CD4-positive, alpha-beta T cell treated with Interleukin-2 at 100 ng/mL for 4 hours (primary cell): ENCODE measurements around the gene ICAM2.

Source experiments
- DNase-seq: peaks from one replicate; pipeline ENCODE4 v3.0.0-alpha.2; 2020; ENCODE audit warnings: low spot score

ICAM2 gene

DNA sequence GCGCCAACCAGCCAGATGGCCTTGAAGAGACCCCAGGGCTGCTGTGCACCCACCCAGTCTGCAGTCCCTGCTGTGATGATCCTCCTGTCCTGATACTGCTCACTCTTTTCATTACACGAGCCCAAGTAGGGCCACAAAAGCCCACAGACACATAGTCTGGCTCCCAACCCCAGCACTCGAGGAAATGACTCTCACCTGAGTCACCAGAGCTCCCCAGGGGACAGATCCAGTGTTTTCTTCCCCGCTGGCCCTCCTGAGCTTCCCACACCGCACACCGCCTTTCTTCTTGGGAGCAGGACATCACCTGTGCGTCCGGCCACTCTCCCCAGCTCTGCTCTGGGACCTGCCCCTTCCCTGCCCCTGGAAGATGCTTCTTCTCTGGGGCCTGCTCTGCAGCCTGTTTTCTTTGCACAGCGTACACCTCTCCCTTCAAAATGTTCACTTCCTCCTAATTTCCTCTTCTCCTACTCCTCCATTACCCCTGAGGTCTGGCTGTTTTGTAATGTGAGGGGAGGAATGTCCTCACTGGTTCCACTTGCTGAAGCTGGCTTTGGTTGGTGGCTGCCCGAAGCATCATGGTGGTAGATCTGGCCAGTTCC, 45.7 kb downstream of the ICAM2 start:
- no peak for DNase-seq

DNA sequence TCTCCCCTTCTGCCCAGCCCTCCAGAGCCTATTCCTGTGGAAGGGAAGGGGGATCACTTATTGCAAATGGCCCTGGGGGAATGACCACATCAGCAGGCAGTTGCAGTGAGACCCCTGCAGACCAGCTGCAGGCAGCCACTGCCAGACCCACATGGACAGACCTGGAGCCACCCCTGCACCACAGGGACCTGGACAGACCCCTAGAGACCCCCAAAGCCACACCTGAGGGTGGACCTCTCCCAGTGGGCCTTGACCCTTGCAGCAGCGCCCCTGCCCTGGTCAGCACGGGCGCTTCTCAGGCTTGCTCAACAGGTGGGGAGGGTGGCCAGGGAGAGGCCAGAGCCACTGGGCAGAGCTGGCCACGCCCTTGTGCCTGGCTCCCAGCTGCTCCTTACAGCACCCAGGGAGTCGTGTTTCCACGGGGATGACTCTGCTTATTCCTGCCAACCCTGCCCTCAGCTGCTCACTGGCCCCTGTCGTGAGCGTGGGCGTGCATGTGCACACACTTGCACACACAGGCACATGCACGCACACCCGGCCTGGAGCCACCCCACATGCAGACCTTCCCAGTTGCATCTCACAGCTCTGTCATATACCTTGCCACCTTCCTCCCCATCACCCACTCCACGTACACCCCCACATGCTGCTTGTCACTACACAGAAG, 46.4 kb downstream of the ICAM2 start:
- DNase-seq: no peak

DNA sequence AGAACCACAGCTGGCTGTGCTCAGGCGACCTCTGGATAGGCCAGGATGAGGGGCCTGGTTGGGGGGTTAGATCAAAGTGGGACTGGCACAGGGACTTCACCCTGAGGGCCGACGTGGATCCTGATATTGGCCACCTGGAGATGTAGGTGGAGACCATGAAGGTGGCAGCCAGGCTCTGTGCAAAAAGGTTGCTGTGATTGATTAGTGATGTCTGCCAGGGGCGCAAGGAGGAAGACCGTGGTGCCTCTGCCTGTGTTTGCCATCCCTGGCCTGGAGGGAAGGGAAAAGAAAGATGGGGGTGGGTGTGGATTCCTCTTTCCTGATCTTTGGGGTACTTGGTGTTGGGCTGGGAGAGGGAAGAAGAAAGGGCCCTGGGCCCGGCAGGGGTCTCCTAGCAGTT, 47.2 kb downstream of the ICAM2 start:
- DNase-seq: no peak

DNA sequence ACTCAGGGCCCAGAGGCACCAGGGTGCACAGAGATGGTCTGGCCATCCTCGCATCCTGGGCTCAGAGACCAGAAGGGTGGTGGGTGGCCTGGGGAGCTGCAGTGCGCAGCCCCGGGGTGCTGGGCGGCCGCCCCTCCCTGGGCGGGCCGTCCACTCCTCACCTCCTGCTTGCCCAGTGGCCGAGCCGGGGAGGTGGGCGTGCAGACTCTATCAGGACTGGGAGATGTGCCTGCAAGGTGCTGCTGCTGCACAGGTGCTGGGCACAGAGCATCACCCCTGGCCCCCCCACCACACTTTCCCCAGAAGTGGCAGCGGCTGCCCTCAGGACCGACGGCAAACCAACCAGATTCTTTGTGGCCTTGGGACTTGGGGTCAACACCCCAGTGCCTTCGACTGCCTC, 47.6 kb downstream of the ICAM2 start, which contains the start of gene SCN4A:
Gene SCN4A (minus strand): TSS at position 123 of the 400 bp plus-strand sequence. CDS start 77 bp downstream, at position 46.
- DNase-seq: no peak

DNA sequence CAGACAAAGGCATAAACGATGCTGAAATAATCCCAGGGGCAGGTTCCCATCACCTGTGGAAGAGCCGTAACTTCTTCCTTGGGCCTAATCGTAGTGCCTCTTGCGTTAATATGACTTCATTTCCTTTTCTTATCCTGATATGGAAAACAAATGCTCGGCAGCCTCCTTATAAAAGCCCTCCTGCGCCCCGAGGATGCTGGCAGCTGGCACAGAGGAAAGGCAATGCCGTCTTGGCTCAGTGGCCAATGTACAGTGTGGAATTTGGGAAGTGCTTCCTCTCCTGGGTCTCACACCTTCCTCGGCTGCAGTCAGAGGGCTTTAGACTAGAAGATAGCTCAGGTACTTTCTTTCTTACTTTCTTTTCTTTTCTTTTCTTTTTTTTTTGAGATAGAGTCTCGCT, 51.2 kb downstream of the ICAM2 start:
- DNase-seq: no peak

DNA sequence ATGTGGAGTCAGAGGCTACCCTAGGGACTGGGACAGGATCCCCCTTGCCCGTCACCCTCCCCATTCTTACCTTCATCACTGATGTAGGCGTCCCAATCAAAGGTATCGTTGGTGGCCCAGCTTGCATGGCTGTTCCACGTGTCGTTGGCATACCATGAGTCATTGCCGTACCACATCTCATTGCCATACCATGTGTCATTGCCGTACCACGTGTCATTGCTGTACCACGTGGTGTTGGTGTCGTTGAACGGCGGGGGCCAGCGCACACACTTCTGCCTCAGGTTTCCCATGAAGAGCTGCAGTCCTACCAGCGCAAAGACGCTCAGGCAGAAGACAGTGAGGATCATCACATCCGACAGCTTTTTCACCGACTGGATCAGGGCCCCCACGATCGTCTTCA, 52.5 kb downstream of the ICAM2 start:
- peak; percentile 24 for DNase-seq

DNA sequence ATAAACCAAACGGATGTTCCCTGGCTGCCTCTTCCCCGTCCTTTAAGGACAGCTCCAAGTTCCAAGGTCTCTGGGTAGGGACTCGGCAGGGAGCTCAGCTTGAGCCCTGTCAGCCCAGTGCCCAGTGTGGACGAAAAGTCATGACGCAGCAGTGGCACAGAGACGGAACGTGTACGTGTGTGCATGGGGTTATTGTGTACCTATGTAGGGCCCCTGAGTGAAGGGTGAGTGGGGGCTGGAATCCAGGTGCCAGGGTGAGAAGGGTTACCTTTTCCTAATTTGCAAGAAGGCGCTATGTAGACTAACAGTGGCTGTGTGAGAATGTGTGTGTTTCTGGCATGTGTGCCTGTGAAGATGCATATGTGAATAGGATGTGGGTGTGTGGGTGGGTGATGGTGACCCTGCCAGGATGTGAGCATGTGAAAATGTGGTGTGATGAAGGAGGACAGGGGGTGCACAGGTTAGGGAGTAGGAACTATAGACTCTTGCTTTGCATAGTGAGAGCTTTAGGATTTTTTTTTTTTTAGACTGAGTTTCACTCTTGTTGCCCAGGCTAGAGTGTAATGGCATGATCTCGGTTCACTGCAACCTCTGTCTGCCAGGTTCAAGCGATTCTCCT, 53.7 kb downstream of the ICAM2 start:
- DNase-seq: peak; percentile 18

DNA sequence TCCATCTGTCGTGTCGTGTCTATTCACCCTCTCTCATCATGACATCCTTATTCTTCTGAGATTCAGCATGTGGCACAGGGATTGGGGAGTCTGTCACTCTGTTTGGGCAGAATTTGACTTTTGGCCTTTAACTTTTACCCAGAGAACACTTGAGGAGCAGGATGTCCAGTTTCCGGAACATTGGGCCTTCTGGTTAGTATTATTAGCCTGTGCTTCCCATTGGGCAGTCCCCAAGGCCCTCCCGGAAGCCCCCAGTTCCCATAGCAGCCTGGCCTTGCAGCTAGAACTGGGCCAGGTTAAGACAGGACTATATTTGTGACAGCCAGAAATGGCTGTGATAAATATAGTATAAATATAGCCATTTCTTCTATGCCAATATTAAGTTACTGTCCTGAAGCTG, 57.3 kb downstream of the ICAM2 start:
- no peak for DNase-seq

DNA sequence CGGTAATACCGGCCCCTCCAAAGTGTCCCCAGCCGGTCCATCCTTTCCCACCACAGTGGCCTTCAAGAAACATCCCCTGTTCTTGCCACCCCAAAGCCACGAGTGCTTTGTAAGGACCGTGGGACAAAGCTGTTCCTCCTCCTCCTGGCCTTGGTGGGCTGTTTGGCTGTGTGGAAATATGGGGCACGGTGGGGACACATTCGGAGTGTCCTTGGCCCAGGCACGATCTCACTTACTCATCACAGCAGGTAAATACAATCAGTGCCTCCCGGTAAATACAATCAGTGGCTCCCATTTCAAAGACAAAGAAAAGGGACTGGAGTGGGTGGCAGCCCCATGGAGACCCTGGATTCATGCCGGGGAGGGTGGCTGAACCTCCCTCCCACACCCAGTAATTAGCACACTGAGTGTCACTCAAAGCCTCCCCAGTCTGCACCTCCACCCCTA, 58.1 kb downstream of the ICAM2 start:
- no peak for DNase-seq

DNA sequence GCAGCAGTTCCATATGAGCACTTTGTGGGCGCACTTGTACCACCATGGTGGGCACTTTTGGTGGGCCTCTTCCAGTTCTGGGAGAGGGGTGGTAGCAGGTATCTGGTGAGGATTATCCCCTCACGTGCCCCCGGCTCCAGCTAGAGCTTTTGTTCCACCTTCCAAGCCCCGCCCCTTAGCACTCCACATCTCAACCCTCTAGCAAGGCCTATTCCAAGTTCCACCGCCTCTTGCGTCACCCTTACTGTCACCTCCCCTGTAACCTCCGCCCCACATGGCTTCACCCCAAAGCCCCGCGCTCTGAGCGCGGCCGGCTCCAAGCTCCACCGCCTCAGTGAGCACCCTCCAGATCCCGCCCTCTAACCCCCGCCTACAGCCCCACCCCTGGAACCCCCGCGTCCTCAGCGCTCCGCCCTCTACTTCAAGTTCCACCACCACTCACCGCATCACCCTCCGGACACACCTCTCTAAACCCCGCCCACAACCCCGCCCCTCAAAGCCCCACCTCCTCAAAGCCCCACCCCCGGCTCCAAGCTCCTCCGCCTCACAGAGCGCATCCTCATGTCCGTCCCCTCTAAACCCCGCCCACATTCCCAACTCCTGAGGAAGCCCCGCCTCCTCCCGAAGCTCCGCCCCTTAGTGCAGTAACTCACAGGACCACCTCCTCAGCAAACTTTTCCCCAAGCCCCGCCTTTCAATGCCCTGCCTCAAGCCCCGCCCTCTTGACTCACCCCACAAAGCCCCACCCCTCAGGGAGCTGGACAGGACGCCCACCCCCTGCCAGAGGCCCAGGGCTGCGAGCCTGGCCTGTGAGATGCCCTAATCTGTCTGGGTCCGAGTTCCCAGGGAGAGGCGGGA, 58.8 kb downstream of the ICAM2 start:
- peak; percentile 12 for DNase-seq

DNA sequence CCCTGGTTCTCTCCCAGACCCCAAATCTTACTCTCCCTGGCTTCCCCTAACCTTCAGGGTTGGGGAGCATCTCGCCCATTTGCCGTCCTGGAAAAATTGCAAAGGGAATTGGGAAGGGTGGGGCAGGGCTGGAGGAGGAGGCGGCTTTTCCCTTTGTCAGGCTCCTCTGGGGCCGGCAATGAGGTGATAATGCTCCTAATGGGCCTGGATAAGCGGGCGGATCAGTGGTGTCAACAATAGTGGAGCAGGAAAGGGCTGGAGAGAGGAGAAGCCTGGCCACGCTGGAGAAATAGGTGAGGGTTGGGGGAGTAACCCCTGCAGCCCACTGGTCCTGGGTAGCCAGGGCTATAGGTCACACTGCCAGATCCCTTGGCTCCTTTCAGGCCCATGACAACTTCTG, 60.0 kb downstream of the ICAM2 start:
- no peak for DNase-seq

DNA sequence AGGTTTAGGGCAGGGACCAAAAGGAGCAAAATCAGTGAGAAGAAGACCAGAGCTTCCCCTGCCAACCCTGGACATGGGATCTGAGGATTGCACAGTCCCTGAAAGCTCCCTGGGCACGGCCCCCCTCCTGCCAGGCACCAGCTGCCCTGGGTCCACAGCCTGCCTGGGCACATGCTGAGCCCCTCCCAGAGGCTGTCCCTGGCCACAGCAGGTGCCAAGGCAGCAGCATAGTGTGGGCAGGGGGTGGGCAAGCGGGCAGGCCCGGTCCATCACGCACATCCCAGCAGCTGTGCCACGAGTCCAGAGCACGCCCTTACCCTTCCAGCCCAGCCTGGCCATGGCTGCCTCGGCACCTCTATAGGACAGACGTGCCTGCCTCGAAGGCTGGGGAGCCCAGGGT, 60.4 kb downstream of the ICAM2 start:
- DNase-seq: no peak

DNA sequence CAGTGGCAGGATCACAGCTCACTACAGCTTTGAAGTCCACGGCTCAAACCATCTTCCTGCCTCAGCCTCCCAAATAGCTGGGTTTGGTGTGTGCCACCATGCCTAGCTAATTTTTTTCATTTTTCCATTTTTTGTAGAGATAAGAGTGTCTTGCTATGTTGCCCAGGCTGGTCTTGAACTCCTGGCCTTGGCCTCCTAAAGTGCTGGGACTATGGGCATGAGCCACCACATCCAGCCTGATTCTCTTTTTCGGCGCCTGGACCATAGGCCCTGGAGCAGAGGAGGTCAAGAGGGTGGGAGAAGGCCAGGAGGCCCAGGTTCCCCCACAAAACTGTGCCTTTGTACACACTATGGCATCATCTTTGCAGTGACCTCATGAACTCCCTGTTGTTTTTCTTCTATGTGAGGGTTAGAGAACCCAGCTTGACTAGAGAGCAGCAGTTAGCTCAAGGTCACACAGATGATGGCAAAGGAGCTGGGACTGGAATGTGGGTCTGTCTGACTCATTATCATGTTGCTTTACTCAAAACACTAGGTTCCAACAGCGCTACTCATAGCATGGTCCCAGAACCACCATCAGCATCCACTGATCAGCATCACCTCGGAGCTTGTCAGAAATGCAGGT, 64.0 kb downstream of the ICAM2 start:
- DNase-seq: no peak

DNA sequence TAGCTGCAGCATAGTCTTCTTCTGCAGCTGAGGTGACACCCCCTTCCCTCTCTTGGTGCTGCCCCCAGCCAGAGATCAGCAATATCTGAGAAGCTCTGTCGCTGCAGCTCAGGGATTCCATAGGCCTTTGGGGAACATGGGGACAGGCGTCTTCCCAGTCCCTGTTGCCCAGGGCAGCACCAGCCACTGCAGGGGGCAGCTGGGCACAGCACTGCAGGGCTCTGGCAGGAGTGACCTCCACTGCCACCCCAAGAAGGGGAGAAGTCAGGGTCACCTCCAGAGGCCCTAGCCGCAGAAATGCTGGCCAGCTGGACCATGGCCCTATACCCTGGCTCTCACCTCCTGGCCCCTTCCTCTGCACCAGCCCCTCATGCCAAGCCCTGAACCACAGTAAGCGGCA, 64.6 kb downstream of the ICAM2 start:
- no peak for DNase-seq

DNA sequence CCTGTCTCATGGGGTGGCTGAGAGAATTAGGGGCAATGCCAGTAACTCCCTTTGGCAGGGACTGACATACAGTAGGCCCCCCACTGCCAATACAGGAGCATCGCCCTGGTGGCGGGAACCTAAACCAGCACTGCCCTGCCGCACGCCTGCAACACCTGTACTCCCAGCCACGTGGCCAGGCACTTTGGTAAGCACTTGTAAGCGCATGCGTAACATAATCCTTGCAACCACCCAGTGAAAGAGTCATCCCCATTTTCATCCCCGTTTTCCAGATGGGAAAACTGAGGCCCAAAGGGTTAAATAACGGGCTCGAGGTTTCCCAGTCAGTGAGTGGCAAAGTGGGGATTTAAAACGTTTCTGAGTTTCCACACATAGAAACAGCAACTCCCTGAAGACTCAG, 65.2 kb downstream of the ICAM2 start:
- DNase-seq: no peak

DNA sequence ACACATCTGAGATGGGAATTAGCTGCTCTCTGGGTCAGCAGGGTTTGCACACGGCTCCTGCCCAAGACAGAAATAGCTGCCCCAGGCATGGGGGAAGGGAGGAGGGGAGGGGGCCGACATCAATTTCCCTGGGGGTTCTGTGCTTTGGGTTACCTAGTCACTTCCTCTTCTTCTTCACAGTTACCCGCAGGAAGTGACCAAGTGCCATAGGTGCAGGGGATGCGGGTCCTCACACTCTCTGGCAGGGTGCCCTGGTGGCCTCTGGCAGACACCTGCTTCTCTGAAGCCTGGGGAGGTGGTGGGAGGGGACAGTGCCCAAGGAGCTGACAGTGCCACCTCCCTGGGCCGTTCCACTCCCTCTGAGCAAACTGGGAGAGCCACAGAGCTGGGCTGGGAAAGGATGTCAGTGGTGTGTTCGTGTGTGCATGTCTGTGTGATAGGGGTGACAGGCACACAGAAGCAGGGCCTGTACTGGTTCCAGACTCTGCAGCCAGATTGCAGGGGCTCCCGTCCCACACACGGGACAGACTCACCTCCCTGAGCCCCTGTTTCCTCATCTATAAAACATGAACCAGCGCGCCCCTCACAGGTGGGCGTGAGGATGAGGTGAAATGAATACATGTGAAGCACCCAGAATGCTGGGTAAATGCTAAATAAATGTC, 65.9 kb downstream of the ICAM2 start:
- DNase-seq: peak; percentile 24
